Spleen (tissue), 7 donors: Measurements from ENCODE around the gene PSMG3.

ENCODE experiments used
- POLR2A ChIP-seq, 3 donors: fragments of 450-650 bp; IDR thresholded peaks; one replicate each; pipeline ENCODE4 v1.5.1; 2017; ENCODE audit warnings: antibody characterized with exemption in 3 of 3, mild to moderate bottlenecking in 1 of 3
- POLR2AphosphoS5 ChIP-seq, 3 donors: sonication (generic); formaldehyde crosslinking; IDR thresholded peaks; one replicate each; pipeline ENCODE4 v1.5.1; 2017; ENCODE audit warnings: antibody characterized with exemption in 3 of 3
- TF ChIP-seq, protein P1 (sequence below), 11 experiments: fragments of 200-600 bp in 7 of 11; fragments of 450-650 bp in 4 of 11; sonication (generic) in 4 of 11; IDR thresholded peaks in 8 of 11; conservative IDR thresholded peaks in 3 of 11; 1 replicate in 7 of 11; 2 replicates in 4 of 11; pipeline versions ENCODE4 v1.4.0 to v1.8.0; 2016 to 2021; ENCODE audit warnings: antibody characterized with exemption in 11 of 11, inconsistent platforms in 4 of 11, mild to moderate bottlenecking in 1 of 11
- donor health status: DM: no; HTN: no; CAD: no; lungs with moderate emphysema.
- donor health status: DM: no; HTN: no; CAD: no.
- donor health status: DM: no; HTN: no; CAD: no.

DNA sequence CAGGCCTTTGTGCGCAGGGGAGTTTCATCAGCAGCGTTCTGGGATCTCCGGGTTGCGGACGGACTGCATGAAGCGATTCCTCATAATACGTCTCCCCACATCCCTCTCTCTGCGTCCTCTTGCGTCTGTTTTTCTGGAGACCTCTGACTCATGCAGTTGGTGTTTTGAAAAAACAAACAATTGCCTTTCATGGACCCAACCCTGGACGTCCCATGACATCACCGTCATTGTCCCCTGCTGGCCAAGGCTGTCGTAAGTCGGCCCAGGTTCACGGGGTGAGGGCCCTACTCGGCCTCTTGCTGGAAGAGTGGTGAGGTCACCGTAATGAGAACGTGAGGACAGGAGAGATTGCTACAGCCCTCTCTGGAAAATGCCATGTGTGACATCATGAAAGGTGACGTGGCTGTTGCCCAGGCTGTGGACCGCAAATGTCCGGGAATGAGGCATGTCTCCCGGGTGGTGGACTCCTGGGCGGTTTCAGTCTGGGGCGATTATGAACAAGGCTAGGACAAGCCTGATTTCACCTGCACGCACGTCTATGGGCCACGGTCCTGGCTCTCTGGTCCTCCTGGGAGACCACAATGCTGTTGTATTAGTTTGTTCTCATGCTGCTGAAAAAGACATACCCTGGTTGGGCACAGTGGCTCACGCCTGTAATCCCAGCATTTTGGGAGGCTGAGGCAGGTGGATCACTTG, 49.1 kb downstream of the PSMG3 start:
- TF ChIP-seq, protein P1, sequence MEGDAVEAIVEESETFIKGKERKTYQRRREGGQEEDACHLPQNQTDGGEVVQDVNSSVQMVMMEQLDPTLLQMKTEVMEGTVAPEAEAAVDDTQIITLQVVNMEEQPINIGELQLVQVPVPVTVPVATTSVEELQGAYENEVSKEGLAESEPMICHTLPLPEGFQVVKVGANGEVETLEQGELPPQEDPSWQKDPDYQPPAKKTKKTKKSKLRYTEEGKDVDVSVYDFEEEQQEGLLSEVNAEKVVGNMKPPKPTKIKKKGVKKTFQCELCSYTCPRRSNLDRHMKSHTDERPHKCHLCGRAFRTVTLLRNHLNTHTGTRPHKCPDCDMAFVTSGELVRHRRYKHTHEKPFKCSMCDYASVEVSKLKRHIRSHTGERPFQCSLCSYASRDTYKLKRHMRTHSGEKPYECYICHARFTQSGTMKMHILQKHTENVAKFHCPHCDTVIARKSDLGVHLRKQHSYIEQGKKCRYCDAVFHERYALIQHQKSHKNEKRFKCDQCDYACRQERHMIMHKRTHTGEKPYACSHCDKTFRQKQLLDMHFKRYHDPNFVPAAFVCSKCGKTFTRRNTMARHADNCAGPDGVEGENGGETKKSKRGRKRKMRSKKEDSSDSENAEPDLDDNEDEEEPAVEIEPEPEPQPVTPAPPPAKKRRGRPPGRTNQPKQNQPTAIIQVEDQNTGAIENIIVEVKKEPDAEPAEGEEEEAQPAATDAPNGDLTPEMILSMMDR (IDR thresholded peaks at IDR 0.05 in 8 of 11, conservative IDR thresholded peaks at IDR 0.05 in 3 of 11): no peak
- TF ChIP-seq POLR2A (IDR thresholded peaks at IDR 0.05) (no peak), POLR2AphosphoS5 (IDR thresholded peaks at IDR 0.05) (no peak)
